ENCODE data around the gene TUBGCP6. TPM values are rescaled to one million over a fixed set of nuclear protein-coding genes. Genes with fewer than 3 reads are reported as not detected.

The TUBGCP6 gene
- total and polyA plus RNA-seq, 10 of the 15 experiments (the other 5 are each of a cell fraction or from before 2014, with no cell fraction given) = 0.74 to 41.4 (median 19.4) TPM

- no peak for TF ChIP-seq CEBPZ (IDR thresholded peaks at IDR 0.05; ENCODE audit: low read depth, low read length)
- TF ChIP-seq BCLAF1 (IDR thresholded peaks at IDR 0.05) = no peak
- no peak for TF ChIP-seq SMAD1 (IDR thresholded peaks at IDR 0.05; ENCODE audit: low read depth, partially characterized antibody)
Observed at GRCh38 chr22:50257041-50257440, 12.2 kb upstream of the TUBGCP6 start (continued).

GRCh38 chr22:50256258-50256862 lies 11.5 kb upstream of the TUBGCP6 start:
- intact Hi-C loops (cut with micrococcal nuclease; ENCODE audit: unreplicated experiment) (no loop called here), in situ Hi-C loops (cut with MboI) (loop anchor here (10.0 kb wide), 2 partner anchors 238 to 358 kb away; no protein-coding TSS in a partner anchor)
- ChIA-PET SMC1A (ENCODE audit: uncharacterized antibody, unreplicated experiment) (no interaction called here), CTCF (no interaction called here), POLR2A (no interaction called here), RAD21 (ENCODE audit: unreplicated experiment) (no interaction called here)
- ATAC-seq (no peak), FAIRE-seq (no peak), DNase-seq (ENCODE audit: low read depth, low spot score) (no peak)
- Histone ChIP-seq H3K4me1 (ENCODE audit: control insufficient read depth, insufficient read depth, low read length) (0 out of 2 replicates have a peak, but pooled peaks cover 4% of the 10 kb centered on the region), H2AFZ (ENCODE audit: control insufficient read depth, low read depth, low read length) (no peak overlapping the region), H3K4me2 (ENCODE audit: control insufficient read depth, insufficient read depth) (no peak overlapping the region), H3K79me2 (ENCODE audit: control insufficient read depth, insufficient read depth, low read length) (peaks cover 8% of the 10 kb centered on the region), H3K9me3 (replicated peaks; ENCODE audit: control insufficient read depth, insufficient read depth, low read length) (no peaks in the 10 kb centered on the region), H3K27me3 (replicated peaks in 1 of 2; ENCODE audit: control insufficient read depth in 2 of 2, insufficient read depth in 2 of 2, low read length in 1 of 2) (no peaks in the 10 kb centered on the region), H3K36me3 (ENCODE audit: control insufficient read depth in 2 of 2, insufficient read depth in 2 of 2, low read length in 1 of 2) (no peaks in the 10 kb centered on the region; a peak in 1 of 4 replicates), H3K27ac (ENCODE audit: control insufficient read depth, insufficient read depth) (no peak overlapping the region), H3K9ac (ENCODE audit: control insufficient read depth, insufficient read depth, low read length) (no peak overlapping the region), H3K4me3 (no peak overlapping the region), H4K20me1 (ENCODE audit: control insufficient read depth, insufficient read depth) (no peaks in the 10 kb centered on the region)
- no peak for TF ChIP-seq EED (IDR thresholded peaks at IDR 0.05; ENCODE audit: low read depth)
- TF ChIP-seq ZNF622 (IDR thresholded peaks at IDR 0.05) = no peak
- TF ChIP-seq RB1 (IDR thresholded peaks at IDR 0.05; ENCODE audit: borderline replicate concordance) = no peak
- no peak for TF ChIP-seq CHD4 (IDR thresholded peaks at IDR 0.05)
- no peak for TF ChIP-seq NR2C2 (IDR thresholded peaks at IDR 0.05; ENCODE audit: borderline replicate concordance, control insufficient read depth, insufficient read length, low read depth)
- no TSS peak for BruUV-seq (replicated peaks)
- WGBS (ENCODE audit: insufficient coverage, insufficient replicate concordance, low lambda C conversion rate, missing lambda C conversion rate) = 91% methylated on average over 12 of the region's 12 CpGs
